Right cardiac atrium (tissue), 5 donors: ENCODE measurements around the gene ELANE. TPM values are rescaled to one million over a fixed set of nuclear protein-coding genes. Genes with fewer than 3 reads are reported as not detected.
A peak's percentile ranks its signal among the peaks of the same experiment; 100 is the strongest.

Experiments
- ATAC-seq, 2 donors: fragments of 200-7000 bp; cut with Tn5 transposase; one replicate each; pipeline versions ENCODE4 v1.8.0 to v1.9.1; 2020; ENCODE audit warnings: moderate library complexity in 2 of 2, mild to moderate bottlenecking in 1 of 2
- DNase-seq, 3 donors: peaks; one replicate each; pipeline ENCODE4 v3.0.0-alpha.2; 2020
- H3K27ac ChIP-seq: one replicate; pipeline ENCODE4 v1.5.1; 2013; ENCODE audit warnings: mild to moderate bottlenecking, low read length, control low read depth, moderate library complexity
- H3K27me3 ChIP-seq: one replicate; pipeline ENCODE4 v1.6.1; 2013; ENCODE audit not compliant: control insufficient read depth, insufficient read depth
- H3K4me1 ChIP-seq: one replicate; pipeline ENCODE4 v1.6.1; 2013; ENCODE audit warnings: low read length; ENCODE audit not compliant: control insufficient read depth, insufficient read depth
- H3K4me3 ChIP-seq: one replicate; pipeline ENCODE4 v1.5.1; 2013; ENCODE audit warnings: low read length, control low read depth
- H3K9me3 ChIP-seq: one replicate; pipeline ENCODE4 v1.6.1; 2013; ENCODE audit warnings: low read length; ENCODE audit not compliant: control insufficient read depth
- WGBS: extraction: QIAGEN DNeasy Blood & Tissue Kit; methylation state at CpG from one replicate; pipeline ENCODE4 v1.1.7; 2013; 5-methylcytosine and 5-hydroxymethylcytosine counted together
- intact Hi-C, 4 donors: fragments of 100-400 bp; cut with DNase I; formaldehyde crosslinking; loops; one replicate each; pipeline versions ENCODE4 v1.11.0 to v1.14.0; 2022 to 2023
- polyA plus RNA-seq: library from polyadenylated mRNA; stranded (reverse); fragments of 200-250 nt; gene quantifications from one replicate; pipeline ENCODE4 v1.2.3, GENCODE V29; 2013
- total RNA-seq, 4 donors: library from RNA; stranded (reverse); fragmentation: NEBNext Ultra II Directional; extraction: Animal tissue kit (Norgen Biotek cat#: 25700); gene quantifications; one replicate each; pipeline ENCODE4 v1.2.1, GENCODE V29; 2021
- donor health status: healthy with polysubstance abuse.
- donor health status: DM: no; HTN: yes; CAD: no.
- donor health status: DM: no; HTN: no; CAD: no.
- donor health status: DM: no; HTN: yes; CAD: no; lungs with severe emphysema.
- donor health status: DM: yes; HTN: yes; CAD: no.

Gene ELANE
- total and polyA plus RNA-seq, 5 donors = 0.85 to 3.4 (median 2.0) TPM

DNA sequence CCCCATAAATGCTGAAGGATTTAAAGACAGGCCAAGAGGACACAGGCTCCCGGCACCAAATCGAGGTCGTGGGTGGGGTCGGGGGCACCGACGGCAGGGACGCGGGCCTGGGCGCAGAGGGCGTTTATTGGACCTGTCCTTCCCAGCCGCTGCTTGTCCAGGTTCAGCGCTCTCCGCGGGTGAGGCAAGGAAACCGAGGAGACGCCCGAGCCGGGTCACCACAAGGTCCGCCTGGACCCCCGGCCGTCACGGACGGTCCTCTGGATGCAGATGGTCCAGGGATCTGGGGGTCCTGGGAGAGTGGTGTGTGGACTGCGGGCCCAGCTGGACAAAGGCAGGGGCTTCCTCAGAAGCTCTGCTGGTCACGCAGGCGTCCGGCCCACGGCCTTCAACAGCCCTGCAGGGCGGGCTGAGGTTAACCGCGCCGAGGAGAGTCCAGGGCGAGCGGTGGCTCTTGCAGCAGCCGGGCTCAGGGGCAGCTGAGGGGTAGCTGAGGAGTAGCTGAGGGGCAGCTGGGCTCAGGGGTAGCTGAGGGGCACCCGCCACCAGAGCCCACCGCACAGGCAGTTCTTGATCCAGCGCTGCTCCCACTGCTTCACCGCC, 15.9 kb downstream of the ELANE start:
- Histone ChIP-seq H3K27ac (no peak overlapping the region), H3K4me3 (no peak overlapping the region), H3K27me3 (no peaks in the 10 kb centered on the region), H3K9me3 (no peaks in the 10 kb centered on the region), H3K4me1 (no peaks in the 10 kb centered on the region)
- ATAC-seq (no peak), DNase-seq (peak in 1 of 3 donors; percentile 61)
- 92% methylated on average over 39 of the region's 39 CpGs for WGBS
- intact Hi-C loops = loop anchor here in 2 of 4 donors (10.0 kb wide), 1 partner anchor 47 kb away; the partner anchor contains the start of genes KISS1R (in 2 of the 2) and R3HDM4 (in 2 of the 2)

DNA sequence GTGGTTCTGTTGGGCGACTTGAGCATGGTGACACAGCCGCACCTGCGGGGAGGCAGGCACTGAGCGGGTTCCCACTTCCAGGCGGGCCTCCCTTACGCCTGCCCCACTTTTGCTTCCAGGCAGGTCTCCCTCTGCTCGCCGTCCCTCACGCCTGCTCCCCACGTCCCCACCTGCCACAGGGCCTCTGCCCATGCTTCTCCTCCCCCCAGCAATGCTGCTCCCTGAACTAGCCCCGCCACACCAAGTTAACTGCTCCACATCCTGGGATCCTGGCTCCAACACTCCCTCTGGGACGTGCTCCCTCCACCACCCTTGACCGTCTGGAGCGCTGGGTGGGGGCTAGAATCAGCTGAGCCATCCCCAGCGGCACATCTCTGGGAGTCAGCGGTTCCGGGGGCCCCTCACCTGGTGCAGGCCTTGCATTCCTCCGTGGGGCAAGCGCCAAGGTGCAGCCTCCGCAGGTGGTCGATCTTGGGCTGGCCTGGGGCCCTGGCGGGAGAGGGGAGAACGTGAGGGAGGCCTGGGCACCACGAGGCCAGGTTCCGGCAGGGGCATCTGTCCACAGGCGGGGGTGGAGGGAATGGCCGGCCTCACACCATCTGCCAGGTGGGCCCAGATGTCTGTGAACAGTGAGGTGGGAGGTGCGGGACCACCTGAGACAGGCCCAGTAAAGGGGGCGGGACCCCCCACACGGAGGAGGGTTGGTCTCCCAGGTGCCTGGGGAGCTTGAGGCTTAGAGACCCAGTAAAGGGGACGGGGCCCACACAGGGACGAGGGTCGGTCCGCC, 16.5 kb downstream of the ELANE start:
- peak; percentile 0 to 1 for ATAC-seq
- intact Hi-C loops = loop anchor here in 2 of 4 donors (10.0 kb wide), 1 partner anchor 46 kb away; the partner anchor contains the start of genes KISS1R (in 2 of the 2) and R3HDM4 (in 2 of the 2)
- Histone ChIP-seq H3K27ac (no peak overlapping the region), H3K4me1 (no peaks in the 10 kb centered on the region), H3K4me3 (no peak overlapping the region), H3K27me3 (no peaks in the 10 kb centered on the region), H3K9me3 (no peaks in the 10 kb centered on the region)
- 92% methylated on average over 34 of the region's 34 CpGs for WGBS
- peak in 1 of 3 donors; percentile 65 for DNase-seq

DNA sequence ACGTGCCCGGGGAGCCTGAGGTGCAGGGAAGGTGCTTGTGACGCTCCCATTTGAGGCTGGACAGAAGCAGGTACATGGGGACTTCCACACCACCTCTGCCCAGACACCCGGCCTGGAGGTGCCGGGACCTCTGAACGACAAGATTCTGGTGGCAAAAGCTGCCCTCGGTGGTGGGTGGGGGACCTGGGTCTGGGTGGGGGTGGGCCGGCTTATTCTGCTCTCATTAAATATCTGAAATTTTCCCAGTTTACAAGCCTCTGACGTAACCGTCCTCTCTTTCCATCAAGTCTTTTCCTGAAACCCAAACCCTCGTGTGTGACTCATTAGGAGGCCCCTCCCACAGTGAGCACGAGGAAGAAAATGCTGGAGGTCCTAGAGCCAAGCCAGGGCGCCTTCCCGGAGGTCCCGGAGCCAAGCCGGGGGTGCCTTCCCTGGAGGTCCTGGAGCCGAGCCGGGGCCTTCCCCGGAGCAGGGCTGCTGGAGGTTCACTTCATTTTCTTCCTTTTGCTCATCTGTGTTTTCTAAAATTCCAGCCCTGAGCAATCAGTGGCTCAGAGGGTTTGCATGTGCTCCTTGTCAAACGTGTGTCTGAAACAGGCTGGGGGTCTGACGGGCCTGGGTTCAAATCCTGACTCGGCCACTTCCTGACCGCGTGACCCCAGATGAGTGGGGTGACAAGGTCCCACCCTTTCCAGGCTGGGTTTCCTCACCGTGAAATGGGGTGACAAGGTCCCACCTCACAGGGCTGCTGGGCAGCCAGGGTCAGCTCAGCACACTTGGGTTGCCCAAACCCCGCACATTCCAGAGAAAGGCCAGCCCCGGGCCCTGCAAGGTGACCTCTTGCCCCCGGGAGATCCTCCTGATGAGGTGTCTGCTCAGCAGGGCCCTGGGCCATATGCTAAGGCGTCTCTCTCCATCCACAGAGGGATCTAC, 17.4 kb downstream of the ELANE start:
- ATAC-seq = peak; percentile 39 to 53
- no peaks in the 10 kb centered on the region for H3K27me3 ChIP-seq
- no peaks in the 10 kb centered on the region for H3K9me3 ChIP-seq
- H3K4me1 ChIP-seq = no peaks in the 10 kb centered on the region
- H3K4me3 ChIP-seq = no peak overlapping the region
- H3K27ac ChIP-seq = no peak overlapping the region
- intact Hi-C loops = loop anchor here in 2 of 4 donors (10.0 kb wide), 1 partner anchor 45 kb away; the partner anchor contains the start of genes KISS1R (in 2 of the 2) and R3HDM4 (in 2 of the 2)
- peak; percentile 83 to 89 (median 87) for DNase-seq
- WGBS = 67% methylated on average over 29 of the region's 29 CpGs

DNA sequence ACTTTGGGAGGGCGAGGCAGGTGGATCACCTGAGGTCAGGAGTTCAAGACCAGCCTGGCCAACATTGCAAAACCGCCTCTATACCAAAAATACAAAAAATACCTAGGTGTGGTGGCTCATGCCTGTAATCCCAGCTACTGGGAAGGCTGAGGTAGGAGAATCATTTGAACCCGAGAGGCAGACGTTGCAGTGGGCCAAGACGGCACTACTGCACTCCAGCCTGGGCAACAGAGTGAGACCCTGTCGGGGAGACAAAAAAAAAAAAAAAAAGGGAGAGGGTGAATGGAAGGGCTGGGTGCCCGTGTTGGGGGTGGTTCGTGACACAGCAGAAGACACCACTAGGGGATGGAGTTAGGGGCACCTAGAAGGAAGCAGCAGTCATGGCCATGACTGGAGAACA, 18.2 kb downstream of the ELANE start:
- no peaks in the 10 kb centered on the region for H3K4me1 ChIP-seq
- H3K27me3 ChIP-seq = no peaks in the 10 kb centered on the region
- ATAC-seq = no peak
- no peak overlapping the region for H3K4me3 ChIP-seq
- no peak overlapping the region for H3K27ac ChIP-seq
- DNase-seq = no peak
- intact Hi-C loops = no loop called here
- 92% methylated on average over 8 of the region's 8 CpGs for WGBS
- no peaks in the 10 kb centered on the region for H3K9me3 ChIP-seq

DNA sequence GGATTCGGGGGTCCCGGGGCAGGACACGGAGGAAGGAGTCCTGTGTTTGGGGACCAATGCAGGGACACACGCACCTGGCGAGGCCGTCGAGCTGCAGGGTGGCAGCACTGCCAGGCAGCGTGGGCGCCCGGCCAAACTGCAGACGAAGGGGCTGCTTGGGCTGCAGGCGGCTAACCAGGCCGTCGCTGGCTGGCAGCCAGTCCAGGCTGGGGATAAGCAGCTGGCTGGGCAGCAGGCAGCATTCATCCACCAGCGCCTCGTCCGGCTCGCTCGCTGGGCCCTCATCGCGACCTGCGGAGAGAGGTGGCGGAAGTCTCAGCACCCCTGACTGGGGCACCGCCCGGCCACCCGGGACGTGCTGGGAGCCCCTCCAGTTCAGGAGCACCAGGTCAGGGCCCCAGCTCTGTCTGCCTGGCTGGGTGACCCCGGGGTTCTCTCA, 18.9 kb downstream of the ELANE start:
- ATAC-seq (peak; percentile 4 to 7), DNase-seq (peak; percentile 77 to 93 (median 89))
- Histone ChIP-seq H3K27ac (no peak overlapping the region), H3K4me1 (no peaks in the 10 kb centered on the region), H3K4me3 (no peak overlapping the region), H3K27me3 (no peaks in the 10 kb centered on the region), H3K9me3 (no peaks in the 10 kb centered on the region)
- 67% methylated on average over 28 of the region's 28 CpGs for WGBS
- intact Hi-C loops = no loop called here

DNA sequence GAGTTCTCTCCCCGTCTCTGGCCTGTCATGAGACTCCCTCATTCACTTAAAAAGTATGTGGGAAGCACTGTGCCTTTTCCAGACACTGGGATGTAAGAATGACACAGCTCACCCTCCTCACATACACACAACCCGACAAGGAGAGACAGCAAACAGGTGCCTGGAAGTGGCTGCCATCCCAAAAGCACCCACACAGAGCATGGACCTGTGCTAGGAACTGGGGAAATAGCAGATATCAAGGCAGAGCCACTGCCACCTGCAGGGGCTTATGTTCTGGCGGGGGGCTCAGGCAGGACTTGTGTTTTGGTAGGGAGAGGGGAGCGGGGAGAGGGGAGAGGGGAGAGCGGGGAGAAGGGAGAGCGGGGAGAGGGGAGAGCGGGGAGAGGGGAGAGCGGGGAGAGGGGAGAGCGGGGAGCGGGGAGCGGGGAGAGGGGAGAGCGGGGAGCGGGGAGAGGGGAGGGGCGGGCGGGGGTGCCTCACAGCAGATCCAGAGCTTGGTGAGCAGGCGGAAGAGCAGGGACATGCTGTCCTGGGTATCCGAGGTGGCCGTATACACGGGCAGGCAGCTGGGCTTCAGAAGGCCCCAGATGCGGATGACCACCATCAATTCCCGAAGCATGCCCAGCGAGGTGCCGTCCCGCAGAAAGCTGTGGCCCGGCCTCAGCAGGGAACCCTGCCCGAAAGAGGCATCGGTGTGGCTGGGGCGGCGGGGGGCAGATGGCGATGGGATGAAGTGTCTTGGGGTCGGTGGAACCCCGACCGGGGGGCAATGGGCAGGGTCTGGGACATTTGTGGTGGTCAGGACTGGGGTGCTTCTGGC, 19.6 kb downstream of the ELANE start:
- no peak overlapping the region for H3K27ac ChIP-seq
- WGBS = 91% methylated on average over 23 of the region's 33 CpGs
- no peaks in the 10 kb centered on the region for H3K27me3 ChIP-seq
- no peaks in the 10 kb centered on the region for H3K9me3 ChIP-seq
- intact Hi-C loops = loop anchor here in 1 of 4 donors (2.0 kb wide), 1 partner anchor 43 kb away; no protein-coding TSS in a partner anchor
- no peaks in the 10 kb centered on the region for H3K4me1 ChIP-seq
- peak in 1 of 3 donors; percentile 69 for DNase-seq
- ATAC-seq = no peak
- H3K4me3 ChIP-seq = no peak overlapping the region

DNA sequence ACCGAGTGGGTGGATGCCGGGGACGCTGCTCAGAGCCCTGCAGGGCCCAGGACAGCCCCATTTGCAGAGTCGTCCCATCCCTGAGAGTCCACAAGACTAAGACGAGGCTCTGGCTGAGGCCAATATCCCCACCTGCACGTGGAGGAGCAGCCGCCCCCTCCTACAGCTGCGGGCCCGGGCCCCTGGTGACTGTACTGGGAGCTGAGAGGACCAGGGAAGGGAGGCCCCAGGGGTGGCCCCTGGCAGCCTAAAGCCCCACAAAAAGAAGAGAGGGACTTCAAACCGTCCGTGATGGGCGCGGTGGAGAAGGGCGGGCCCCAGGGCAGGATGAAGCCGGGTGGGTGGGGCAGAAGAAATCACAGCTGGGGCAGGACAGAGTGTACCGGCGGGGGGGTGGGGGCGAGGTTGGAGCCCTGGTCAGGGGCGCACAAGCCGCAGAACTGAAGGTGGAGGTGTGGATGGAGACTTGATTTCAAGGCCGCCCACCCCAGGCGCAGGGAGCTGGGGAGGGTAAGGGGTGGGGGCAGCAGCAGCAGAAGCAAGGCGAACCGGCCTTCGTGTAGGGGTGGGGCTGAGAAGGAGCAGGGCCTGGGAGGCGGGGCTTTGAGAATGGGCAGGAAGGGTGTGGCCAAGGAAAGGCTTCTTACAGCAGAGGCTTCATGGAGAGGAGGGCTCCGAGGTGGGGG, 20.3 kb downstream of the ELANE start:
- Histone ChIP-seq H3K27ac (no peak overlapping the region), H3K27me3 (no peaks in the 10 kb centered on the region), H3K4me1 (no peaks in the 10 kb centered on the region), H3K4me3 (no peak overlapping the region), H3K9me3 (no peaks in the 10 kb centered on the region)
- intact Hi-C loops = loop anchor here in 1 of 4 donors (2.0 kb wide), 1 partner anchor 42 kb away; no protein-coding TSS in a partner anchor
- DNase-seq (peak; percentile 69 to 91 (median 81)), ATAC-seq (peak; percentile 41)
- 80% methylated on average over 27 of the region's 27 CpGs for WGBS

DNA sequence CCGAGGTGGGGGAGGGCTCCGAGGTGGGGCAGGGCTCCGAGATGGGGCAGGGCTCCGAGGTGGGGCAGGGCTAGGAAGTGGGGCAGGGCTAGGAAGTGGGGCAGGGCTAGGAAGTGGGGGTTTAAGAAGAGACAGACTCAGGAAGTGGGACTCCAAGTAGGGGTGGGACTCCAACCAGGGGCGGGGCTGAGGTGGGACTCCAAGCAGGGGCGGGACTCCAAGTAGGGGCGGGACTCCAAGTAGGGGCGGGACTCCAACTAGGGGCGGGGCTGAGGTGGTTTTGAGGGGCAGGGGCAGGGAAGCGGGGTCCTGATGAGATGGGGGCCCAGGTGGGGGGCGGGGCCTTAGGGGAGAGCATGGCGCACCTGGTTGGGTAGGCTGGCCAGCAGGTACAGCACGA, 21.0 kb downstream of the ELANE start:
- DNase-seq = peak in 1 of 3 donors; percentile 82
- no peaks in the 10 kb centered on the region for H3K27me3 ChIP-seq
- no peak overlapping the region for H3K4me3 ChIP-seq
- no peaks in the 10 kb centered on the region for H3K9me3 ChIP-seq
- no peaks in the 10 kb centered on the region for H3K4me1 ChIP-seq
- 91% methylated on average over 13 of the region's 13 CpGs for WGBS
- intact Hi-C loops = loop anchor here in 1 of 4 donors (2.0 kb wide), 1 partner anchor 42 kb away; no protein-coding TSS in a partner anchor
- ATAC-seq = peak in 1 of 2 donors; percentile 7
- no peak overlapping the region for H3K27ac ChIP-seq

DNA sequence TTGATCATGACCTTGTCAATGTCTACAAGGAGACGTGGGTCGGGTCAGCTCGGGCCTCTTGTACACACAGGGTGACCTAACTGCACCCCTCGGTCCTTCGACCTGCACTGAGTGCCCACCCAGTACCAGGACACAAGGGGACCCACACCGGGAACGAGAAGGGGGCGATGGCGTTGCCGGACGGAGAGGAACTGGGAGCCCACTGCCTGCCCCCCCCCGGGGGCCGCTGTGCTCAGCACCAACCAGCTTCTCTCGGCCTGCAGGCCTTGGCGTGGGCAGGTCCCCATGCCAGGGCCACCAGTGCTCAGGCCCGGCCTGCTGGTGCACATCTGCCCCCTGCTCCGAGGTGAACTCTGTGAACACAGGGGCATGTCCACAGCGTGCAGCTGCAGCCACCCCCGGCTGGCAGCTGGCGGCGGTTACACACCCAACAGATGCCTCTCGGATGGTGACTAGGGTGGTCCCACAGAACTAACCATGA, 21.5 kb downstream of the ELANE start:
- intact Hi-C loops = loop anchor here in 1 of 4 donors (2.0 kb wide), 1 partner anchor 41 kb away; no protein-coding TSS in a partner anchor
- WGBS = 96% methylated on average over 22 of the region's 22 CpGs
- no peaks in the 10 kb centered on the region for H3K27me3 ChIP-seq
- no peak overlapping the region for H3K27ac ChIP-seq
- H3K4me3 ChIP-seq = no peak overlapping the region
- no peaks in the 10 kb centered on the region for H3K4me1 ChIP-seq
- ATAC-seq = no peak
- H3K9me3 ChIP-seq = no peaks in the 10 kb centered on the region
- peak in 2 of 3 donors; percentile 15 to 63 for DNase-seq
